SK-N-MC (cell line): Measurements from ENCODE around the gene PDPR.
"Not testable (repeated sequence)": the region's sequence is repeated elsewhere in the genome, so short reads cannot be mapped to it uniquely, and the experiment has no call there.

Experiments used
- EZH2 ChIP-seq: fragments of 200-600 bp; sonication (generic); IDR thresholded peaks from one replicate; pipeline ENCODE4 v1.6.1; 2017; ENCODE audit warnings: antibody characterized with exemption
- POLR2AphosphoS5 ChIP-seq: IDR thresholded peaks from 2 replicates; pipeline ENCODE4 v1.6.1; 2012; ENCODE audit warnings: mild to moderate bottlenecking, low read depth, low read length, borderline replicate concordance

- TF ChIP-seq EZH2, POLR2AphosphoS5: not testable (repeated sequence)
These were observed 52.6 kb downstream of the PDPR start for GRCh38 chr16:70166688-70167087.
